Fibroblast of pulmonary artery (primary cell): Measurements from ENCODE around the gene PJA1.

Source experiments
- DNase-seq: peaks from one replicate; pipeline ENCODE4 v3.0.0-alpha.2; 2010; ENCODE audit warnings: low read depth
- H3K4me3 ChIP-seq: replicated peaks from 2 replicates; pipeline ENCODE4 v1.5.1; 2011; ENCODE audit warnings: low read depth, mild to moderate bottlenecking, control low read depth, low read length, moderate library complexity
- CTCF ChIP-seq: IDR thresholded peaks from 2 replicates; pipeline ENCODE4 v1.5.1; 2011; ENCODE audit warnings: mild to moderate bottlenecking, control low read depth, low read length, inconsistent platforms; ENCODE audit errors: missing control alignments

The PJA1 gene

GRCh38 chrX:69128588-69128987 is 36.7 kb downstream of the PJA1 start:
- H3K4me3 ChIP-seq: no peak overlapping the region
- no peak for TF ChIP-seq CTCF
- DNase-seq: peak; percentile 24

DNA sequence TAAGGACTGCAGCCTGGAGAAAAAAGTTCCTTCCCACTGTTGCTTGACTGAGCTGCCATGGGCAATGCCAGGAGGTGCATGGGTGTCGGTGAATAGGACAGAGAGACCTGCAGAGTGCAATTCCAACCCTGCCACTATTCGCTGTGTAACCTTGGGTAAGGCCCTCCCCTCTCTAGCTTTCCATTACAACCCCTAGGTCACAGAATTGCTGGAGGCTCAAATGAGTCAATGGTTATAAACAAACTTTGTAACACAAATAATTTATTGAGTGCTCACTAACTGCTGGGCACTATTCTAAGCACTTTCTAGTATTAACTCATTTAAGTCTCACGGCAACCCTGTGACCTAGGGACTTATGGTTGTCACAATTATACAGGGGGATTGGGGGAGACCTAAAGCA is 37.8 kb downstream of the PJA1 start:
- DNase-seq: no peak
- H3K4me3 ChIP-seq: no peak overlapping the region
- no peak for TF ChIP-seq CTCF

- no peak for DNase-seq
- no peak overlapping the region for H3K4me3 ChIP-seq
- no peak for TF ChIP-seq CTCF
Measured at GRCh38 chrX:69126642-69127041, 38.6 kb downstream of the PJA1 start.

DNA sequence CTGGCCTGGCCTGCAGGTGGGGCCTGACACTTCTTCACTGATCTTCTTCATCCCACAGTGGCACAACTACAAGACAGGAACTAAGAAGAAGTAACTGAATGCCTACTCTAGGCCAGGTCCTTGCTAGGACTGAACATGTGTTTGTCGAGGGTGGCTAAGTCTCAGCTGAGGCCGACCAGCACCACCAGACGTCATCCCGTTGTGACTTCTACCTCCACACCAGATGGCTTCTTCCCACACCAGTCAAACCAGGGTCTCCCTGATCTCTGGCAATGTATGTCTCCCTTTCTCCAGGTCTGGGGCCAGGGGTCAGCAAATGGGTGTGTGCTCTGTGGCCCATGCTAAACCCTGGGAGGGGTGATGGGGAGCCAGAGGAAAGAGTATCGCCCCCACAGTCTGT is 40.2 kb downstream of the PJA1 start:
- no peak for DNase-seq
- H3K4me3 ChIP-seq: no peak overlapping the region
- TF ChIP-seq CTCF: no peak

DNA sequence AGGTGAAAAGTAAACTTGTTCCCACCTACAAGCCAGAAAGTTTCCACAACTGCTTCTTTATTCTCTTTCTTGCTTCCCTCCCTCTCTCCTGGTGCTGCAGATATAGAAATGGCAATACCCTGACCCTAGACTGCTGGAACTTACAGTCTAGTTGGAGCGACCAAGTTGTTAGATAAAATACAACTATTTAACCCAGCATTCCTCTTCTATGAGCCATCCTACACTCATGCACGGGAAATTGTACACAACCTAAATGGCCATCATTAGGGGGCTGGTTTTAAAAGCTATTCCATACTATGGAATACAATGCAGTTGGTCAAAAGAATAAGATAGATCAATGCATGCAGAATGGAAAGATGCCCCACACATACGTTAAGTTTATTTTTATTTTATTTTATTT is 41.1 kb downstream of the PJA1 start:
- H3K4me3 ChIP-seq: no peak overlapping the region
- TF ChIP-seq CTCF: no peak

DNA sequence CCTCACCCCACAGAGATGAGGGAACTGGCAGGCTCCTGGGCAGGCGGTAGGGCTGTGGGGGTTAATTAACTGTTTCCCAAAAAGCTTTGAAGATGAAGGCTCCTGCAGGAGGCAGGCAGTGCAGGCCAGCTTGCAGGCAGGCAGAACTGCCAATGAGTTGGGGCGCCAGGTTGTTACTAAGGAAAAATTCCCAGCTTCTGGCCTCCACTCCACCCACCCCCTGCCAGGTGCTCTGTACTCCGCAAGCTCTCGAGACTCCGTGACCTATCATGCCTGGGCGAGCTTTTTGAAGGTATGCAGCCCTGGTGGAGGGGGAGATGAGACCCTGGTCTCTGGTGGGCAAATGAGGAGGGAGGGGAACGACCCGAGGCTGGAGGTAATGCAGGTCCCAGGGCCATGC is 41.8 kb downstream of the PJA1 start:
- DNase-seq: no peak
- no peak overlapping the region for H3K4me3 ChIP-seq
- no peak for TF ChIP-seq CTCF

More for the DNA sequence above, 41.1 kb downstream of the PJA1 start:
- peak; percentile 33 for DNase-seq

DNA sequence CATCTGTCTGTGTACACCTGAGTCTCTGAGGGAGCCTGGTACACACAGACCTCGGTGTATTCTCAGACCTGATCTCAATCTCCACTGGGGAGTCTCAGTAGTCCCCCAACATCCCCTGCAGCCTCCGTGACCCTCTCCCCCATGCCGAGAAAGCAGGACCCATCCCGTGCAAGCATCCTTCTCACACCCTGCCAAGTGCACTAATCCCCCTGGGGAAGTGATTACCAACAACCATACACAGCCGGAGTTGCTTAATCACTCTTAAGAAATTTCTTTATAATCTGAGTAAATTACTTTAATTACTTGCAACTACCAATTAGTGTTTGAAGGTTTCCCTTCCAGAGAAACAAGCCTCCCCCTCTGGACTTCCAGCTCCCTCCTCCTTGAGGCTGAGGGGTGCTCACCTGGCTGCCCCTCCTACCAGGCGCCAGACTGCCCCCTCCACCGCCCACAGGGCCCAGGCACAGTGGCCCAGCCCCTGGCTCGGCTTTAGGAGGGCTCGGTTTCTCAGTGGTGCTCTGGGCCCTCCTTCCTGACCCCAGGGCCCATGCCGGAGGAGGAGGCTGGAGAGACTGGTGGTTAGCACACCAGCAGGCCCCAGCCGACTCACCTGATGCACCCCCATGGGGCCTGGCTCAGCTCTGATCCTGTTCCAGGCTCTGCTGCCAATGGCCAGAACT is 43.8 kb downstream of the PJA1 start:
- DNase-seq: no peak
- H3K4me3 ChIP-seq: no peak overlapping the region
- TF ChIP-seq CTCF: no peak
